Measurements from ENCODE around the gene CCDC97.
A peak's percentile ranks its signal among the peaks of the same experiment; 100 is the strongest.
"Not testable (repeated sequence)": the region's sequence is repeated elsewhere in the genome, so short reads cannot be mapped to it uniquely, and the experiment has no call there.

Gene CCDC97

DNA sequence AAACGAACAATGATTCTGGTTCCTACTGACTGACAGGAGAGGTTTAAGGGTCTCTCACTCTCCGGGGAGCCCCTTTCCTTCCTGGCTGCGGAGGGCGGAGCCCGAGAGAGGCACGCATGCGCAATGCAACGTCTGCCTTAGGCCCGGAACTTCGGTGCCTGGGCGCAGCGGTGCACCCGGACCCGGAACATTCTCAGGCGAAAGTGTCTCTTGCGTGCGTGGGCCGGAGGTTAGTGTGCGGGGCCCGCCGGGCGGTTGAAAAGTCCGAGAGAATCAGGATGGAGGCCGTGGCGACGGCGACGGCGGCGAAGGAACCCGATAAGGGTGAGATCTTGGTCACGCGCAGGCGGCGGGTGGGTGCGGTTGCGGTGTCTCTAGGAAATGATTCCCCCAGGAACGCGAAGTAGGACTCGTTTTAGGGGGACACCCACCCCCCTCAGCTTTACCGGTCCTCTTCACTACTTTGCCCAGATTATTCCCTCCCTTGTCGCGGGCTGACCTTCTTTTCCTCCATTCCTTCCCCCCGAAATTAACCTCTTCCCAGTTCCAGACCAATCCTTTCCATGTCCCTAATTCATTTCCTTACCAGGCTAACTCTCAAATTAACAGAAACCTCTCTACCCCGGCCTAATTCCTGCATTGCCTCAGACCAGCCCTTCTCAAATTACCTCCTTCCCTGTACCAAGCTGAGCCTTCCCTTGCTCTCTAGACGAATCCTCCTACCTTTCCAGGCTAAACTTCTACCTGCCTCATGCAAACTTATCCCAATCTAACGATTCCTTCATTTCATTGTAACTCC, at the start of gene CCDC97:
CCDC97 (plus strand) TSS at position 140 of the 799 bp plus-strand sequence; CDS start at position 279, 139 bp downstream.
- DNase-seq: peak; percentile 87 to 90

GRCh38 chr19:41261474-41262190, 48.3 kb upstream of the CCDC97 start:
- no peak for DNase-seq

DNA sequence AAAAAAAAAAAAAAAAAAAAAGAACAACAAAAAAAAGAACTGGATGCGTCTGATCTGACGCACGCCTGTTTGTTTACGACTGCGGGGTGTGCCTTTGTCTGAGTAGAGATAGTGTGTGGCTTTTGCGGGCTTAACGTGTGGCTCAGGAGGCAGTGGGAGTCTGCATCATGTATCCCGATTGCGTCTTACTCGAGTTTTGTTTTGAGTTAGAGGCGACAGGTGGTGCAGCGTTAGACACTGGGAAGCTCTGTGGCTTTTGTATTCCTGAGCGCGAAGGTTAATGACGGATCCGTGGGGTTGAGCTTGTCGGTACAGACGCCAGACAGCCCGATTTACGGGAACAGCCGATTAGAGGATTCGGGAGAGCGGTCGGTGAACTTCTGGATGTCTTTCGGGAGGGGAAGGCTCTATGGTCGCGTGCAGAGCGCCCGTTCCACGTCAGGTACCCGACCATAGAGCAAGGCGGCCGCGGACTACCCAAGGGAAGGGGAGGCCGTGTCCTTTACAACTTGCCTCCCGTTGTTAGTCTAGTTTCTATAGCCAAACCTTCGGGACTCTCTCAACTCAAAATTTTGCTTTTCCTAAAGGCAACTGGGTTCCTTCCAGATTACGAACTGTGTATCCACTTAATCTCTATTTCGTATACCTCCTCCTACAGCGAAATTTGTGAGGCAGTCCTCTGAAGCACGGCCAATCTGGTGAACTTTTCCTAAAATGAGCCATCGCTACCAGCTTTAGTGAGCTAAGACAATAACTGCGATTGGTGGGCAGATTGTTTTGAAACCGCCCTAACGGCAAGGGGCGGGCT, 46.7 kb upstream of the CCDC97 start:
- DNase-seq: peak; percentile 80 to 88

- DNase-seq: peak; percentile 98 to 99
These were observed 46.0 kb upstream of the CCDC97 start, which contains the start of gene HNRNPUL1 for GRCh38 chr19:41263850-41264580. Gene HNRNPUL1, plus strand, starts transcription at chr19:41264372. Its CDS starts 132 bp downstream, at chr19:41264504.

GRCh38 chr19:41264581-41265394, 45.2 kb upstream of the CCDC97 start:
- DNase-seq: peak; percentile 75 to 81

DNA sequence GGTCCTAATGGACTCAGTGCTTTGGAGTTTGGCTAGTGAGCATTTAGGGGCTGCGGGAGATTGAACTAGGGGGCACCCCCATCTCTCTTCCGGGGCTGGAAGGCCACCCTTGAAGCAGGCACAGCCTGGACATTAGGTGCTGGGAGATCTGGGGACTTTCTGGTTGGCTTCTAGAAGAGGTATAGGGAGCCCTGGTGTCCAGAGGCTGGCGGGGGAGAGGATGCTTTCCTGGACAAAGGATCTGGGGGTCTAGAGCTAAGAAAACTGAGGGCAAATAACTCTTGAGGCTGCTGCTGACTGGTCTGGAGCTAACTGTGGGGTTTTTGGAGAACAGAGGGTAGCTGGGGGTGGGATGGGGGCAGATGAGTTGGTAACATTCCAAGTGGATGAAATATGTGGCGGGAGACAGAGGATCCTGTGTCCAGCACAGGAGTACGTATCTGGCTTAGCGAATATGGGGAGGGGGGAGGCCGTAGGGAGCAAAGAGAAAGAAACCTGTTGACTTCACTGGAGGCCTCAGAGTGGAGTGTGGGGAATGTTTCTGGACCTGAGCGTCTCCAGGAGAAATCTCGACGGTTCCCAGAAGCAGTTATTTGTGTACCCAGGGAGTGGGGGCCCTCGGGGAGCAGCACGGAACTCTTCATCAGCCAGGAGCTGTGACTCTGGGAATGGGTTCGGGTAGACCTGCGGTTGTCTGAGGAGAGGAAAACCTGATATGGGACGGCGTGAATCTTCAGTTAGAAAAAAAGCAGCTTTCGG, 44.4 kb upstream of the CCDC97 start:
- DNase-seq: peak; percentile 18 to 20

GRCh38 chr19:41269055-41269454, 40.9 kb upstream of the CCDC97 start:
- DNase-seq: no peak

GRCh38 chr19:41269571-41269970, 40.4 kb upstream of the CCDC97 start:
- DNase-seq: no peak

DNA sequence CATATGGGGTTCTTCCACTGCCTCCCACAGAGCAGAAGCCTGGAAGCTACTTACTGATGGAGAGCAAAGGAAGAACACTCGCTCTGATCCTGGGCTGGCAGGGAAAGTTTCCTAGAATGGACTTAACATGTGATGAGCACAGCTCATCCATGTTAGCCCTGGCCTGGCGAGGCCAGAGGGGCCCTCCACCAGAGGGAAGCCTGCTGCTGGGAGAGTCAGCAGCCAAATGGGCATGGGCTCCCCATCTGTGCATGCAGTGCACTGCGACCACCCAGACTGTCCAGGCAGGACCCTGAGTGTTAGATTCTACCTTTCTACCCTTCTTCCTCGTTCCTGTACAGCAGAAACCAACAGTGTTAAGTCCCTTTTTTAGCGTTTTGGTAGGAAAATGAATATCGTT, 36.9 kb upstream of the CCDC97 start:
- no peak for DNase-seq

- DNase-seq: no peak
These were observed 35.2 kb upstream of the CCDC97 start for GRCh38 chr19:41274802-41275201.

GRCh38 chr19:41276231-41276630, 33.7 kb upstream of the CCDC97 start:
- no peak for DNase-seq

DNA sequence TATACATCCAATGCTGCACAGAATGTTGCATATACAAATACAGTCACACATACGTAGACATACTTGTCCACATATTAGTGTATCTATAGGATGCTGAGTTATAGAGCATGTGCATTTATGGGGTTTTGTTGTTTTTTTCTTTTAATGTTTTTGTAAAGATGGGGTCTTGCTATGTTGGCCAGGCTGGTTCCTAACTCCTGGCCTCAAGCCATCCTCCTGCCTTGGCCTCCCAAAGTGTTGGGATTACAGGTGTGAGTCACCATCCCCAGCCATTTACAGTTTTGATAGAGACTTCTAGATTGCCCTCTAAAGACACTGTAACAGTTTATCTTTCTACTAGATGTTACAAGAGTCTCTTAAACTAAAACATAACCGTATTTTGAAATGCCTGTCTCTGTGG, 31.5 kb upstream of the CCDC97 start:
- no peak for DNase-seq

GRCh38 chr19:41288673-41289530, 21.1 kb upstream of the CCDC97 start:
- no peak for DNase-seq

DNA sequence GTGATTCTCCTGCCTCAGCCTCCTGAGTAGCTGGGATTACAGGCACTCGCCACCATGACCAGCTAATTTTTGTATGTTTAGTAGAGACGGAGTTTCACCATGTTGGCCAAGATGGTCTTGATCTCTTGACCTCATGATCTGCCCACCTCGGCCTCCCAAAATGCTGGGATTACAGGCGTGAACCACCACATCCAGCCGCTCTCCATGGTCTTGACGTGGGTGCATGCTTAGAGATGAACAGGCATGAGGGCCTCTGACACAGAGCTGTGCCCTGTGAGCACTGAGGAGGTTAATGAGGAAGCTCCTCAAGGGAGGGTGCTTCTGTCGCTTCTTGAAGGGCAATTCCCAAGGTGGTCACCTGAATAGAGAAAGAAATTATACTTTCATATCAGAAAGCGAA, 20.2 kb upstream of the CCDC97 start:
- DNase-seq: not testable (repeated sequence)

DNA sequence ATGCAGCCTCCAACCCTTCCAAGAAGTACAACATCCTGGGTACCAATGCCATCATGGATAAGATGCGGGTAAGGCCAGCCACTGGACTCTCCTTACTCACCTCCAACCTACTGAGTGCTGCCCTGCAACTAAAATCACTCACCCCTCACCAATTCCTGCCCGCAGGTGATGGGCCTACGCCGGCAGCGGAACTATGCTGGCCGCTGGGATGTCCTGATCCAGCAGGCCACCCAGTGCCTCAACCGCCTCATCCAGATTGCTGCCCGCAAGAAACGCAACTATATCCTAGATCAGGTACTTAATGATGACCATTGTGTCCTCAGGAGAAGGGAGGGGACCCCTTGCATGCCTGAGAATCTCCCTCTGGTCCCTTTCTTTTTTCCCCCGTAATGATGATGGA, 15.6 kb upstream of the CCDC97 start:
- no peak for DNase-seq

DNA sequence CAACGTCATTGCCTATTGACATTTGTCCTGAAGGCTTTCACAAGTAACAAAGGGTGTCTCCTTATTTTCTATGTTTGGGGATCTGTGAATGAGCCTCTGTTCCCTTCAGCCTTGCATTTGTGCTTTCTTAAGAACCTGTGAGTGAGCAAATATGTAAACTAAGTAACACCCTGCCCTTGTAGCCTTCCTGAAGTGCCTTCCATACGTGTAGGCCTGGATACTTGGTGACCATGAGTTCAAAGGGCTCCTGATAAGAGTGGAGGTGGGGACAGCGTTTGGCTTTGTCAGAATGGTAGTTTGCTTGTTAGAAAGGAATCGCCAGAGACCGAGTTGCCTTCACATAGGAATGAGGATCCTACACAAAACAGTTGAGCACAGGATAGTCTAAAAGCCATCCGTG, 14.5 kb upstream of the CCDC97 start:
- no peak for DNase-seq

- no peak for DNase-seq
These were observed 13.5 kb upstream of the CCDC97 start for GRCh38 chr19:41296433-41296871.

DNA sequence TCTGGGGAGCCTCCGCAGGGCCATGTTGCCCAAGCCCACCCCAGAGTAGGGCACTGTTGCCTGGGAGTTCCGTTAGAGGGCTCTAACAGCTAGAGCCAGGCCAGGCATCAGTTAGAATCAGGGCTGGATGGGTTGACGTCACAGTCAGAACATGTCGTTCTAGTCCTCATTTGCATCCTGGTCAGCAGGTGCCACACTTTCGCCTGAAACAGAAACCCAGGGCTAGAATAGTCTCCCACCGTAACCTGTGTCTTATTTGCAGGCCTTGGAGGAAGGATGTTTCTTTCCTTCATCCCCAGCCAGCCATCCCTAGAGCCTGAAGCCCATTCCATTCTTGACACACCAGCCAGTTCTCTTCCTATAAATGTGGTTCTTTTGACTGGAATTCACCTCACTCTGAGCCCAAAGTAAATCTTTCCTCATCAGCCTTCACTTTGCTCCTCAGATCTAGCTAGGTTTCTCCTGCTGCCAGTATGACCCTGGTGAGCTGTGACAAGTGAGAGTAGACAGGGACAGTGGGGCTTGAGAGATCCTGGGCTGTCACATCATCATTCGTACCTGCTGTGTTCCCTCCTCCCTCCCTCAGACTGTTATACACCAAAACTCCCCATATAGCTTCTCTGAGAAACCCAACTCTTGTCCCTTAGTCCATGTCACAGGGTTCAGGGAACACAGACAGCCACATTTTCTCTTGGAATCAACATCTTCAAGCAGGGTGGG, 12.2 kb upstream of the CCDC97 start:
- no peak for DNase-seq

DNA sequence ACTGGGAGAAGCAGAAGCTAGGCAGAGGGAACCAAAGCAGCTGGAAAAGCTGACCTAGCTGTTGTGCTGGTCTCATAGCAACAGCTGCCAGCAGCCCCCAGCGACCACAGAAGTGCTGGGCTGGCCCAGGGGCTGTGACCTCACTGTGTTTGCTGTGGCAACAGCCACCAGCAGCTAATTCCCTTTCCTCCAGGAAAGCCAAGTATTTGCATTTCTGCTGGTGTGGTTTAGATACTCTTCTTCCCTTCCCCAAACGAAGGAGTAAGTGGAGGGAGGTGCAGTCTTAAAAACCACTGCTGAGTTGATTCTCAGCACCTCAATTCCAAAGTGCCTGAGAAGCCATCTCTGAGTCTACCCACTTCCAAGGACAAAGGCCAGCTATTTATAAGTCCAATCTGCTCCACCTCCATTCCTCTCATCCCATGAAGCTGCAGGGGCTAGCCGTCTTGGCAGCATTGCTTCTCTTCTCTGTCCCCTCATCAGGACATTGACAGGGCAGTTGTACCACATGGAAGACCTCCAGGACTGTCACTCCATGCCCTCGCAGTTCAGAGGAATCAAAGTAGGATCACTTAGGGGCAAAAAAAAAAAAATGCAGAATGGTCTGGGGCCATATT, 11.5 kb upstream of the CCDC97 start:
- no peak for DNase-seq
